SK-N-SH treated with all-trans-retinoic acid at 6 μM for 48 hours (cell line): Measurements from ENCODE around the gene NOXA1.

ENCODE experiments used
- ATAC-seq: fragments of 200-7000 bp; cut with Tn5 transposase; 3 replicates; pipeline ENCODE4 v1.9.1; 2020; ENCODE audit warnings: mild to moderate bottlenecking, moderate library complexity
- ARNTL ChIP-seq: fragments of 450-650 bp; formaldehyde crosslinking; IDR thresholded peaks from 2 replicates; pipeline ENCODE4 v1.5.0; 2020; ENCODE audit warnings: low read depth, mild to moderate bottlenecking, moderate library complexity, borderline replicate concordance
- BACH2 ChIP-seq: fragments of 250-450 bp; sonication (Bioruptor Pico); IDR thresholded peaks from 2 replicates; pipeline ENCODE4 v1.9.0; 2021; ENCODE audit warnings: mild to moderate bottlenecking, borderline replicate concordance
- CSDC2 ChIP-seq: fragments of 250-450 bp; sonication (Bioruptor Pico); IDR thresholded peaks from 2 replicates; pipeline ENCODE4 v1.5.0; 2020; ENCODE audit warnings: mild to moderate bottlenecking, moderate library complexity
- ESRRG ChIP-seq: fragments of 250-450 bp; sonication (Bioruptor Pico); IDR thresholded peaks from 2 replicates; pipeline ENCODE4 v1.6.1; 2021; ENCODE audit warnings: mild to moderate bottlenecking
- GLIS3 ChIP-seq: fragments of 250-450 bp; sonication (Bioruptor Pico); IDR thresholded peaks from 2 replicates; pipeline ENCODE4 v1.5.0; 2020; ENCODE audit warnings: mild to moderate bottlenecking, moderate library complexity
- ISL1 ChIP-seq: fragments of 250-450 bp; sonication (Bioruptor Pico); IDR thresholded peaks from 2 replicates; pipeline ENCODE4 v2.1.2; 2022; ENCODE audit warnings: mild to moderate bottlenecking, moderate library complexity
- OSR1 ChIP-seq: fragments of 250-450 bp; sonication (Bioruptor Pico); IDR thresholded peaks from 2 replicates; pipeline ENCODE4 v1.8.0; 2022; ENCODE audit warnings: moderate library complexity, mild to moderate bottlenecking, inconsistent platforms
- POU6F1 ChIP-seq: fragments of 250-450 bp; sonication (Bioruptor Pico); IDR thresholded peaks from 2 replicates; pipeline ENCODE4 v1.8.0; 2021; ENCODE audit warnings: low read depth, mild to moderate bottlenecking, moderate library complexity, borderline replicate concordance
- PPARA ChIP-seq: fragments of 250-450 bp; sonication (Bioruptor Pico); IDR thresholded peaks from 2 replicates; pipeline ENCODE4 v1.5.0; 2020; ENCODE audit warnings: mild to moderate bottlenecking, borderline replicate concordance
- SNAI2 ChIP-seq: fragments of 250-450 bp; sonication (Bioruptor Pico); IDR thresholded peaks from 2 replicates; pipeline ENCODE4 v1.5.0; 2020; ENCODE audit warnings: mild to moderate bottlenecking, moderate library complexity
- TCF4 ChIP-seq: fragments of 250-450 bp; sonication (Bioruptor Pico); IDR thresholded peaks from 2 replicates; pipeline ENCODE4 v1.8.0; 2021; ENCODE audit warnings: mild to moderate bottlenecking, moderate library complexity, borderline replicate concordance
- TOX ChIP-seq: fragments of 250-450 bp; sonication (Bioruptor Pico); IDR thresholded peaks from 2 replicates; pipeline ENCODE4 v1.8.0; 2021; ENCODE audit warnings: mild to moderate bottlenecking, moderate library complexity, borderline replicate concordance
- TSHZ2 ChIP-seq: fragments of 250-450 bp; sonication (Bioruptor Pico); IDR thresholded peaks from 2 replicates; pipeline ENCODE4 v1.5.0; 2020; ENCODE audit warnings: mild to moderate bottlenecking, moderate library complexity
- ZFP3 ChIP-seq: fragments of 250-450 bp; sonication (Bioruptor Pico); IDR thresholded peaks from 2 replicates; pipeline ENCODE4 v1.5.0; 2020; ENCODE audit warnings: mild to moderate bottlenecking, moderate library complexity
- ZFP30 ChIP-seq: fragments of 450-650 bp; formaldehyde crosslinking; IDR thresholded peaks from 2 replicates; pipeline ENCODE4 v1.5.0; 2022; ENCODE audit warnings: mild to moderate bottlenecking, moderate library complexity
- ZNF565 ChIP-seq: fragments of 450-650 bp; formaldehyde crosslinking; conservative IDR thresholded peaks from 2 replicates; pipeline ENCODE4 v1.5.0; 2020; ENCODE audit warnings: low read depth, mild to moderate bottlenecking, moderate library complexity
- ZNF8 ChIP-seq: fragments of 450-650 bp; formaldehyde crosslinking; IDR thresholded peaks from 2 replicates; pipeline ENCODE4 v1.5.0; 2020; ENCODE audit warnings: mild to moderate bottlenecking, moderate library complexity
- TF ChIP-seq, protein P1 (sequence below): fragments of 250-450 bp; sonication (Bioruptor Pico); IDR thresholded peaks from 2 replicates; pipeline ENCODE4 v1.8.0; 2020; ENCODE audit warnings: mild to moderate bottlenecking, moderate library complexity, borderline replicate concordance
- TF ChIP-seq, protein P2 (sequence below): fragments of 250-450 bp; sonication (Bioruptor Pico); IDR thresholded peaks from 2 replicates; pipeline ENCODE4 v1.5.1; 2020; ENCODE audit warnings: low read depth, mild to moderate bottlenecking, moderate library complexity
- TF ChIP-seq, protein P3 (sequence below): fragments of 250-450 bp; sonication (Bioruptor Pico); IDR thresholded peaks from 2 replicates; pipeline ENCODE4 v1.5.1; 2021; ENCODE audit warnings: mild to moderate bottlenecking, moderate library complexity

Gene NOXA1

GRCh38 chr9:137421838-137422603, 1.2 kb upstream of the NOXA1 start (continued):
- TF ChIP-seq, protein P1, sequence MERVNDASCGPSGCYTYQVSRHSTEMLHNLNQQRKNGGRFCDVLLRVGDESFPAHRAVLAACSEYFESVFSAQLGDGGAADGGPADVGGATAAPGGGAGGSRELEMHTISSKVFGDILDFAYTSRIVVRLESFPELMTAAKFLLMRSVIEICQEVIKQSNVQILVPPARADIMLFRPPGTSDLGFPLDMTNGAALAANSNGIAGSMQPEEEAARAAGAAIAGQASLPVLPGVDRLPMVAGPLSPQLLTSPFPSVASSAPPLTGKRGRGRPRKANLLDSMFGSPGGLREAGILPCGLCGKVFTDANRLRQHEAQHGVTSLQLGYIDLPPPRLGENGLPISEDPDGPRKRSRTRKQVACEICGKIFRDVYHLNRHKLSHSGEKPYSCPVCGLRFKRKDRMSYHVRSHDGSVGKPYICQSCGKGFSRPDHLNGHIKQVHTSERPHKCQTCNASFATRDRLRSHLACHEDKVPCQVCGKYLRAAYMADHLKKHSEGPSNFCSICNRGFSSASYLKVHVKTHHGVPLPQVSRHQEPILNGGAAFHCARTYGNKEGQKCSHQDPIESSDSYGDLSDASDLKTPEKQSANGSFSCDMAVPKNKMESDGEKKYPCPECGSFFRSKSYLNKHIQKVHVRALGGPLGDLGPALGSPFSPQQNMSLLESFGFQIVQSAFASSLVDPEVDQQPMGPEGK (CRISPR knock-in tag), result no peak
- TF ChIP-seq, protein P2, sequence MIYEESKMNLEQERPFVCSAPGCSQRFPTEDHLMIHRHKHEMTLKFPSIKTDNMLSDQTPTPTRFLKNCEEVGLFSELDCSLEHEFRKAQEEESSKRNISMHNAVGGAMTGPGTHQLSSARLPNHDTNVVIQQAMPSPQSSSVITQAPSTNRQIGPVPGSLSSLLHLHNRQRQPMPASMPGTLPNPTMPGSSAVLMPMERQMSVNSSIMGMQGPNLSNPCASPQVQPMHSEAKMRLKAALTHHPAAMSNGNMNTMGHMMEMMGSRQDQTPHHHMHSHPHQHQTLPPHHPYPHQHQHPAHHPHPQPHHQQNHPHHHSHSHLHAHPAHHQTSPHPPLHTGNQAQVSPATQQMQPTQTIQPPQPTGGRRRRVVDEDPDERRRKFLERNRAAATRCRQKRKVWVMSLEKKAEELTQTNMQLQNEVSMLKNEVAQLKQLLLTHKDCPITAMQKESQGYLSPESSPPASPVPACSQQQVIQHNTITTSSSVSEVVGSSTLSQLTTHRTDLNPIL (CRISPR knock-in tag), result no peak
- no peak for TF ChIP-seq TCF4 (CRISPR knock-in tag)

GRCh38 chr9:137423514-137424291, 510 bp downstream of the NOXA1 start:
- peak; percentile 15; the same call in 2 of the 3 replicates for ATAC-seq
- TF ChIP-seq PPARA (CRISPR knock-in tag) (no peak), ZNF8 (CRISPR knock-in tag) (no peak), TSHZ2 (CRISPR knock-in tag) (no peak), GLIS3 (CRISPR knock-in tag) (no peak), TCF4 (CRISPR knock-in tag) (no peak), ZFP30 (no peak), ARNTL (no peak), OSR1 (no peak), ZNF565 (CRISPR knock-in tag) (no peak), ZFP3 (CRISPR knock-in tag) (no peak), CSDC2 (CRISPR knock-in tag) (no peak), POU6F1 (CRISPR knock-in tag) (no peak), SNAI2 (no peak), ESRRG (CRISPR knock-in tag) (no peak)
- TF ChIP-seq, protein P3, sequence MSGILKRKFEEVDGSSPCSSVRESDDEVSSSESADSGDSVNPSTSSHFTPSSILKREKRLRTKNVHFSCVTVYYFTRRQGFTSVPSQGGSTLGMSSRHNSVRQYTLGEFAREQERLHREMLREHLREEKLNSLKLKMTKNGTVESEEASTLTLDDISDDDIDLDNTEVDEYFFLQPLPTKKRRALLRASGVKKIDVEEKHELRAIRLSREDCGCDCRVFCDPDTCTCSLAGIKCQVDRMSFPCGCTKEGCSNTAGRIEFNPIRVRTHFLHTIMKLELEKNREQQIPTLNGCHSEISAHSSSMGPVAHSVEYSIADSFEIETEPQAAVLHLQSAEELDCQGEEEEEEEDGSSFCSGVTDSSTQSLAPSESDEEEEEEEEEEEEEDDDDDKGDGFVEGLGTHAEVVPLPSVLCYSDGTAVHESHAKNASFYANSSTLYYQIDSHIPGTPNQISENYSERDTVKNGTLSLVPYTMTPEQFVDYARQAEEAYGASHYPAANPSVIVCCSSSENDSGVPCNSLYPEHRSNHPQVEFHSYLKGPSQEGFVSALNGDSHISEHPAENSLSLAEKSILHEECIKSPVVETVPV (CRISPR knock-in tag), result no peak
- TF ChIP-seq, all 23 proteins: peak for 0

- ATAC-seq, result no peak
- TF ChIP-seq CSDC2 (CRISPR knock-in tag) (no peak), TOX (CRISPR knock-in tag) (no peak), ZFP30 (no peak), ISL1 (CRISPR knock-in tag) (no peak), BACH2 (no peak), ZNF565 (CRISPR knock-in tag) (no peak), TSHZ2 (CRISPR knock-in tag) (no peak)
- TF ChIP-seq, protein P1 (CRISPR knock-in tag), result no peak
These were observed 3.0 kb downstream of the NOXA1 start for GRCh38 chr9:137426018-137426681.
